C4-2B (cell line): Measurements from ENCODE around the gene KNDC1.

Source experiments
- H3K27ac ChIP-seq: fragments of 450-650 bp; 2 replicates; pipeline ENCODE4 v1.5.1; 2017
- ZFX ChIP-seq: fragments of 450-650 bp; IDR thresholded peaks from 2 replicates; pipeline ENCODE4 v1.6.1; 2017
- TF ChIP-seq, protein P1 (sequence below): fragments of 450-650 bp; conservative IDR thresholded peaks from 2 replicates; pipeline ENCODE4 v1.5.1; 2017; ENCODE audit warnings: mild to moderate bottlenecking

Gene KNDC1

DNA sequence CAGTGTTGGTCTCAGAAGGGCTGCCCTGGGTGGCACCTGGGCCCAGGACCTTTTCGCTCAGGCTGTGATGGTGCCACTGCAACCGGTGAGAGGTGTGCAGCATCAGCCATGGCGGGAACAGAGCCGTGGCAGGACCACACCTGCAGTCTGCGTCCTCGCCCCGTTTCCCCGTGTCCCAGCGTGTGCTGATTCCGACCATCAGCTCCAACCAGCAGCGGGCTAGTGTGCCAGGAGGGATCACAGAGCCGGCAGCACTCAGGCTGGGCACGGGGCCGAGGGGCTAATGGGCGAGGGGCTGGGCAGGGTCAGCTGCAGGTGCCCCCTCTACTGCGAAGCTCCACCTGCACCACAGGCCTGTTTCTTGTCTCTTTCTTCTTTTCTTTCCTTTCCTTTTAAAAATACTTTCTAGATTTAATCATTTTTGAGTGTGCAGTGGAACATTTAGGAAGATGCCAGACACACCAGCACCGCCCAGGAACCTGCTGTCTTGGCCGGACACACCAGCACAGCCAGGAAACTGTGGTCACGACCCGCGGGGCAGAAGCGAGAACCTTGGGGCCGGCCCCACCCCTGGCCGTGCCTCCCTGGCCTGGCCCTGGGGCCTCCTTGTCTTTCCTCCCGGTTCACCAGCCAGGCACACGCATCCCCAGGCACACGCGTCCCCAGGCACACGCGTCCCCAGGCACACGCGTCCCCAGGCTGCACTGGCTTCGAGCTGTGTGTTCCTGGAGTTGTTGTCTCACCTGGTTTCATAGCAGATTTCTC, 37.7 kb upstream of the KNDC1 start:
- no peak for TF ChIP-seq ZFX
- TF ChIP-seq, protein P1, sequence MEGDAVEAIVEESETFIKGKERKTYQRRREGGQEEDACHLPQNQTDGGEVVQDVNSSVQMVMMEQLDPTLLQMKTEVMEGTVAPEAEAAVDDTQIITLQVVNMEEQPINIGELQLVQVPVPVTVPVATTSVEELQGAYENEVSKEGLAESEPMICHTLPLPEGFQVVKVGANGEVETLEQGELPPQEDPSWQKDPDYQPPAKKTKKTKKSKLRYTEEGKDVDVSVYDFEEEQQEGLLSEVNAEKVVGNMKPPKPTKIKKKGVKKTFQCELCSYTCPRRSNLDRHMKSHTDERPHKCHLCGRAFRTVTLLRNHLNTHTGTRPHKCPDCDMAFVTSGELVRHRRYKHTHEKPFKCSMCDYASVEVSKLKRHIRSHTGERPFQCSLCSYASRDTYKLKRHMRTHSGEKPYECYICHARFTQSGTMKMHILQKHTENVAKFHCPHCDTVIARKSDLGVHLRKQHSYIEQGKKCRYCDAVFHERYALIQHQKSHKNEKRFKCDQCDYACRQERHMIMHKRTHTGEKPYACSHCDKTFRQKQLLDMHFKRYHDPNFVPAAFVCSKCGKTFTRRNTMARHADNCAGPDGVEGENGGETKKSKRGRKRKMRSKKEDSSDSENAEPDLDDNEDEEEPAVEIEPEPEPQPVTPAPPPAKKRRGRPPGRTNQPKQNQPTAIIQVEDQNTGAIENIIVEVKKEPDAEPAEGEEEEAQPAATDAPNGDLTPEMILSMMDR = no peak
- no peak overlapping the region for H3K27ac ChIP-seq

DNA sequence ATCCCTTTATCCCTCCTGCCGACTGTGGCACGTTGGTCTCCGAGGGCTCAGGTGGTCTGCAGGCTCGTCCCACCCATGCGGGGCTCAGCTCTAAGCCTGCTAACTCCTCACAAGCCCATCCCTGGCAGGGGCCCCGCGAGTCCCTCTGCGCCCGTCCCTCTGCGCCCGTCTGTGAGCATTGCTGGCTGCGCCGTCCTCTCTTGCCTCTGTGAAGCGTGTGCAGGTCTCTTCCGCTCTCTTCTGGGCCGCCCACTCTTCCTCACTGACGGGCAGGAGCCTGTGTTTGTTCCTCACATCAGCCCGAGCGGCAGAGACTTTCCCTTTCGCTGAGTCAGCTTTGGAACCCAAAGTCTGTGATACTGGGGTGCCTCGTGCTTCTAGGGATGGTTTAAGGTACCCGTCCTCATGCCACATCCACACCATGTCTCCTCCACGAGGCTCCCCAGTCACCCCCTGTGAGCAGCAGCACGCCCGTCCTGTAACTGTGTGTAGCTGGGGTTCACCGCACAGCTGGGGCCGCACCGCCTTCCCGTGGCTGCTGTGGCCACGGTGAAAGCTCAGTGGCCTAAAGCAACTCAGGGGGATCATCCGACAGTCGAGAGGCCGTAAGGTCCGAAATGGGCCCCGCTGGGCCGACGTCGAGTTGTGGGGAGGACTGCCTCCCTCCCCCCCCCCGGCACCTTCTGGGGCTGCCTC, 36.8 kb upstream of the KNDC1 start:
- H3K27ac ChIP-seq = no peak overlapping the region
- TF ChIP-seq, protein P1 = no peak
- no peak for TF ChIP-seq ZFX

GRCh38 chr10:133123746-133124356, 36.2 kb upstream of the KNDC1 start:
- TF ChIP-seq ZFX = no peak
- TF ChIP-seq, protein P1 = no peak
- no peak overlapping the region for H3K27ac ChIP-seq

DNA sequence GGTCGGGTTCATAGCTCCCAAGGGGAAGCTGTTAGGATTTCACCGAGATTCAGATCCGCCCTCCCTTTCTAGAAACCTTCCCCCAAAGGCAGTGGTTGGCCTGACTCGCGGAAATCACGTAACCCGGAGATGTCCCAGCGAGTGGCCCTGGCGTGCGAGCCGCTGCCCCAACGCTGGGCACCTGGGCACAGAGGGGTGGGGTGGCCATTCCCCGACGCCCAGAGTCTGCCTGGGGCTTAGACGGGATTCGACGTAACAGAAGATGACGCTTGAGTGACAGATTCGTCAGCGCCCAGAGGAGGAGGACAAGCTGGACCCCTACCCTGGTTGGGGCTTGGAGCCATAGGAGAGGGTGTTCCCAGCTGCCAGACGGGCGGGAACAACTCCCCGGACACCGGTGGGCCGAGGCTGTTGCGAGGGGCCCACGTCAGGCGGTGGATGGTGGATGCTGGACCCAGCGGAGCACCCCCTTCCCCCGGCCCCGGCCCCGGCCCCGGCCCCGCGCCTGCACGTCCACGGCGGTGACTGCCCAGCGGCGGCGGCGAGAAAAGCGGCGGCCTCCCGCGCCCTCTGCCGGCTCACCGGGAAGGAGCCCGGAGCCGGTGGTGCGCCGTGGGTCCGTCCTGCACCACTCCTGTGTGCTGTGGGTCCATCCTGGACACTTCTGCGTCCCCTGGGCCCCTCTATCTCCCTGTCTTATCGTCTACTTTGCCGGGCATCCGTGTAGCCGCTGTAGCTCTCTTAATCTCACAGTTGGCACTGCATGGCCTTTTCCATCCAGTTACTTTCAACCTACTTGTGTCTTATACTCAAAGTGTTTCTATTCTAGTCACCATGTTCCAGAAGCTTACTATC, 35.4 kb upstream of the KNDC1 start:
- no peak overlapping the region for H3K27ac ChIP-seq
- TF ChIP-seq ZFX = no peak
- TF ChIP-seq, protein P1 = peak; percentile 95

GRCh38 chr10:133125901-133126300, 34.1 kb upstream of the KNDC1 start:
- no peak overlapping the region for H3K27ac ChIP-seq
- TF ChIP-seq ZFX = no peak
- TF ChIP-seq, protein P1 = no peak

GRCh38 chr10:133126431-133127290, 33.4 kb upstream of the KNDC1 start:
- no peak for TF ChIP-seq ZFX
- TF ChIP-seq, protein P1 = no peak
- no peak overlapping the region for H3K27ac ChIP-seq
